GM21447 (cell line): Measurements from ENCODE around the gene DNAJC7.

ENCODE experiments used
- ATAC-seq: cut with Tn5 transposase; IDR thresholded peaks from one replicate; pipeline ENCODE4 v1.9.1; 2021; ENCODE audit not compliant: unreplicated experiment

DNAJC7 gene

GRCh38 chr17:42016941-42017865 lies at the start of gene DNAJC7:
TSS of gene DNAJC7 (minus strand) at chr17:42017439. CDS start at chr17:42017416, 23 bp downstream.
- peak; percentile 72 for ATAC-seq

GRCh38 chr17:42065201-42065600 lies 48.0 kb upstream of the DNAJC7 start:
- ATAC-seq, result no peak

- ATAC-seq, result no peak
Observed at GRCh38 chr17:42062681-42063080, 45.4 kb upstream of the DNAJC7 start.

- ATAC-seq, result no peak
Observed at GRCh38 chr17:42061646-42062487, 44.6 kb upstream of the DNAJC7 start.

- no peak for ATAC-seq
Observed at GRCh38 chr17:42060231-42060630, 43.0 kb upstream of the DNAJC7 start.

GRCh38 chr17:42059815-42060214 lies 42.6 kb upstream of the DNAJC7 start:
- ATAC-seq, result no peak

GRCh38 chr17:42058063-42058462 lies 40.8 kb upstream of the DNAJC7 start:
- ATAC-seq, result no peak

GRCh38 chr17:42056635-42057034 lies 39.4 kb upstream of the DNAJC7 start:
- no peak for ATAC-seq

GRCh38 chr17:42055496-42055895 lies 38.3 kb upstream of the DNAJC7 start:
- ATAC-seq, result no peak

- no peak for ATAC-seq
Observed at GRCh38 chr17:42055027-42055426, 37.8 kb upstream of the DNAJC7 start.

GRCh38 chr17:42053731-42054500 lies 36.7 kb upstream of the DNAJC7 start:
- ATAC-seq, result no peak

- ATAC-seq, result no peak
Observed at GRCh38 chr17:42052346-42052877, 35.2 kb upstream of the DNAJC7 start.

- no peak for ATAC-seq
Observed at GRCh38 chr17:42051645-42052044, 34.4 kb upstream of the DNAJC7 start.

- ATAC-seq, result no peak
Observed at GRCh38 chr17:42051013-42051400, 33.8 kb upstream of the DNAJC7 start.

GRCh38 chr17:42050393-42051012 lies 33.3 kb upstream of the DNAJC7 start, which contains the start of gene C17orf113:
TSS of gene C17orf113 (minus strand) at chr17:42050601. CDS start at chr17:42043376, 7,225 bp downstream.
- ATAC-seq, result no peak

- no peak for ATAC-seq
Observed at GRCh38 chr17:42049834-42050392, 32.7 kb upstream of the DNAJC7 start.

GRCh38 chr17:42047343-42047742 lies 30.1 kb upstream of the DNAJC7 start:
- ATAC-seq, result no peak

- no peak for ATAC-seq
Observed at GRCh38 chr17:42045719-42046118, 28.5 kb upstream of the DNAJC7 start.

- ATAC-seq, result no peak
Observed at GRCh38 chr17:42042598-42043319, 25.5 kb upstream of the DNAJC7 start.
